Stimulated activated CD4-positive, alpha-beta T cell treated with anti-CD3 and anti-CD28 coated beads, TNF-alpha, amount 100 ng/mL, for 48 hours (primary cell): ENCODE measurements around the gene GAGE13.
"Not testable (repeated sequence)": the region's sequence is repeated elsewhere in the genome, so short reads cannot be mapped to it uniquely, and the experiment has no call there.

ENCODE experiments used
- DNase-seq, 3 donors: peaks; one replicate each; pipeline ENCODE4 v3.0.0-alpha.2; 2020; ENCODE audit warnings: low read depth in 3 of 3

GAGE13 gene, protein sequence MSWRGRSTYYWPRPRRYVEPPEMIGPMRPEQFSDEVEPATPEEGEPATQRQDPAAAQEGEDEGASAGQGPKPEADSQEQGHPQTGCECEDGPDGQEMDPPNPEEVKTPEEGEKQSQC

GRCh38 chrX:49331282-49331681, at the start of gene GAGE13:
TSS of gene GAGE13 (plus strand) at chrX:49331582. CDS start at chrX:49332738, 1,156 bp downstream.
- DNase-seq, result not testable (repeated sequence)

- DNase-seq, result no peak
Measured at GRCh38 chrX:49282647-49283011, 48.8 kb upstream of the GAGE13 start.

- no peak for DNase-seq
Measured at GRCh38 chrX:49284212-49284611, 47.2 kb upstream of the GAGE13 start.

- DNase-seq, result no peak
Measured at GRCh38 chrX:49286136-49286535, 45.2 kb upstream of the GAGE13 start.

DNA sequence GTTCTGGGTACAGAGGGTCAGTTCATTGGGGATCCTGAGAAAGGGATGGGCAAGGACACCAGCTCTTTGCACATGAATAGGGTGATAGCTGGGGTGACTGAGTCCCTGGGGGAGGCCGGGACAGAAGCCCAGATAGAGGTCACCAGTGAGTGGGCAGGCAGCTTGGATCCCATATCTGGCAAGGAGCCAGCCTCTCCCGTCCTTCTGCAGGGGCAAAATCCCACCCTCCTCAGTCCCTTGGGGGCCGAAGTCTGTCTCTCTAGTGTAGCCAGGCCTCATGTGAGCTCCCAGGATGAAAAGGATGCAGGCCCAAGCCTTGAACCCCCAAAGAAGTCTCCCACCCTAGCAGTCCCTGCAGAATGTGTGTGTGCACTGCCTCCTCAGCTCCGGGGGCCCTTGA, 44.8 kb upstream of the GAGE13 start:
- DNase-seq, result no peak

DNA sequence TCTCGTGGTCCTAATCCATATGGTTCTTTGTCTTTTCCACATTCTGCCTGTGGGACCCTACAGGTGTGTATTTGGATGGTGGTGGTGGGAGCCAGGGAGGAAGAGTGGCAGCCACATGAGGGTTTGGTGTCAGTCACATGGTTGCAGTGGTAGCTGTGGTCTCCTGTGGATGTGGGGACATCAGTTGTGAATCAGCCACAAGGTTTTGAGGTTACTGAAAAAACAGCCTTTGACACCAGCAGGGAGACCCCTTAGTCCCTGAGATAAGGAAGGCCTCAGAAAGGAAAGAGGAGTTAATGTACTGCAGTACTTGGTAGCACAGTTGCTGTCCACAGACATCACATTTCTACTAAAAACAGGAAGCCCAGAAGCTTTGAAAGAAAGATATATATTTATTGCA, 43.7 kb upstream of the GAGE13 start:
- no peak for DNase-seq

DNA sequence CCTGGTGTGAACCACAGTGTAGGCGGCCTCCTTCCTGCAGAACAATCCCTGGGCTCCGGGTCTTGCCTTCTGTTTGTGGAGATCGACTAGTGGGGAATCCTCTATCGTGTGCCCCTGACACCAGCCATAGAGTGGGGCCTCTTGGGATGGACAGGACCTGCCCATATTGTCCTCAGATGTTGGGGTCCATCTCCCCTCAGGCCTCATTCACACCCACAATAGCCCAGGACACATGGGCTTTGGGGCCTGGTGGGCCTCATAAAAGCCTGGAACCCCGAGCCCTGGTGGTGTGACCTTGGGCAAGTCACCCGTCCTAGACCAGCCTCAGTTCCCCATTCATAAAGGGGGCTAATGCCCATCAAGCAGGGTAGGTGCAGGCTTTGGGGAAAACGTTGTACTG, 41.2 kb upstream of the GAGE13 start:
- no peak for DNase-seq

DNA sequence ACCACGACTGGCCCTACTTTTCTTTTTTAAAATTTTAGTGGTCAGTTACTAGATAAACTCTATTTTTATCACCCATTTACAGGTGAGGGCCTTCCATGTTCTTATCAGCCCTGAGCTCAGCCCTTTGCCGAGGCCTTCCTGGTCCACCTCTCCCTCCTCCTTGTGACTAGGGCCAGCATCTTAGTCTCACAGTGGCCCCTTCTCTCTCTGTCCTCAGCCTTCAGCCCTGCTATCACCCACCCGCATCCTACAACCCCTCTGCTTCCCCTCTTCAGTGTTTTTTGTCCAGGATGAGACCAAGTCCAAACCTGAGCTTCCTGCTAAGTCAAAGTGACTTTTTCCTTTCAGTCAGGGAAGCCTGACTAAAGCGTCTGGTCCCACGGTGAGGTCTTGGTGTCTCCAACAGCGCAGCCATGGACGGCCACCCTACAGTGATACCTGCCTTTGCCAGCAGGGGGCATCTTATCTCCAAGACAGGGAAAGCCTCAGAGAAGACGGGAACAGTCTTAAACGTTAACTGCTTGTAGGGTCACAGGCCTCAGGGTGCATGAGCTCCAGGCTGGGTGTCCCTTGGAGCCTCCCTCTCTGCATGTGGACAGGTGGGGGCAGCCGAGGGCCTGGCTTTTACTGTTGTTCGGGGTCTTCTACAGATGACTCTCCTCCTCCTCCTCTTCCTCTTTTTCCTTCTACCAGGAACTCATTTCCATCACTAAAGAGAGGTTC, 39.6 kb upstream of the GAGE13 start:
- DNase-seq, result peak; percentile 44 to 77 (median 52)

GRCh38 chrX:49292400-49293362, 38.7 kb upstream of the GAGE13 start:
- no peak for DNase-seq

DNA sequence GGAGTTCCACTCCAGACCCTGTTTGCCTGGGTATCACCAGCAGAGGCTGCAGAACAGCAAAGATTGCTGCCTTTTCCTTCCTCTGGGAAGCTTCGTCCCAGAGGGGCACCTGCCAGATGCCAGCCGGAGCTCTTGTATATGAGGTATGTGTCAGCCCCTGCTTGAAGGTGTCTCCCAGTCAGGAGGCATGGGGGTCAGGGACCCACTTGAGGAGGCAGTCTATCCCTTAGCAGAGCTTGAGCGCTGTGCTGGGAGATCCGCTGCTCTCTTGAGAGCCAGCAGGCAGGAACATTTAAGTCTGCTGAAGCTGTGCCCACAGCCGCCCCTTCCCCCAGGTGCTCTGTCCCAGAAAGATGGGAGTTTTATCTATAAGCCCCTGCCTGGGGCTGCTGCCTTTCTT, 32.1 kb upstream of the GAGE13 start:
- DNase-seq, result not testable (repeated sequence)

DNA sequence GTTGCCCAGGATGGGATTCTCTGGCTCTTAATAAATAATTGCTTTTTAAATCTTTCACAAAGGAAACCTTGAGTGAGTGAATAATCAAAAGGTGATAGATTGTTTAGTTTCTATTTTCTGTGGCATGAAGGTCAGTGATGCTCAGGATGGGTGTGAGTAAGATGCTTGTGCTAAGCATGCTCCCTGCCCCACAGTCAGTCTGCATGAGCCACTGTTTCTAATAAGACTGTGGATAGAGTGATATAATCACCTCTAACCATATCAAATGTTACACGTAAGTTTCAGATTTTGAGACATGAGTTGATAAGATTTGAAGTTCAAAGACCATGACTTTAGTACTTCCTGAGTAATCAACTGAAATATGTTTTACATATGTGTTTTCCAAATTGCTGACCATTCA, 30.7 kb upstream of the GAGE13 start:
- DNase-seq, result no peak

- DNase-seq, result no peak
Measured at GRCh38 chrX:49303346-49303745, 28.0 kb upstream of the GAGE13 start, which contains the start of gene GAGE10. TSS of gene GAGE10 (plus strand) at chrX:49303646. CDS start at chrX:49304860, 1,214 bp downstream.

GRCh38 chrX:49307775-49308174, 23.6 kb upstream of the GAGE13 start:
- not testable (repeated sequence) for DNase-seq

DNA sequence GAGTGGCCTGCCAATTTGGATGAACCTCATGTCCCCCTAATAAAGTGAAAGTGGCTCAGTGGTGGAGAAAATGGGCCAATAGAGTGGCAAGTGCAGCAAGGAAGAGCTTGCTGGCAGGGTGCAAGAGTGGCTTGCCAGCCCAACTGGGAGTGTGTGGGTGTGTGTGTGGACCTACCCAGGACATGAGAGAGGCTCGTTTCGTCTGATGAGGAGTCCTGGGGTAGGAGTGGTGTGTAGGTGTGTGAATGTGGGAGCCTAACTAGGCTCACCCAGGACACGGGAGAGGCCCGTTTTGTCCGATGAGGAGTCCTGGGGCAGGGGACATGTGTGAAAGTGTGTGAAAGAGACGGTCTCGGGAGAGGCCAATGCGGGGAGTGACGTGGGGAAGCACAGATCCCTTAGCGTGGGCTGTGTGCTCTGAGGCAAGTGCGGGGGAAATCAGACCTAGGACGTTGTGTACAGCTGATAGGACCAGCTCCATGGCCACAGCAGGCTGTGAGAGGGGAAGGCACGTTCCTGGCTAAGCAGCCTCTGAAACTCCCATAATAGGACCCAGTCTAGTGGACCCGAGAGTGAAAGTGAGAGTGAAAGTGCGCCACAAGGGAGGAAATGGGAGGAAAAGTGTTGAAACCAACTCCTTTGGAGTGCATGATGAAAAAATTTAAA, 22.6 kb upstream of the GAGE13 start:
- no peak for DNase-seq

GRCh38 chrX:49309401-49309981, 21.9 kb upstream of the GAGE13 start:
- no peak for DNase-seq

DNA sequence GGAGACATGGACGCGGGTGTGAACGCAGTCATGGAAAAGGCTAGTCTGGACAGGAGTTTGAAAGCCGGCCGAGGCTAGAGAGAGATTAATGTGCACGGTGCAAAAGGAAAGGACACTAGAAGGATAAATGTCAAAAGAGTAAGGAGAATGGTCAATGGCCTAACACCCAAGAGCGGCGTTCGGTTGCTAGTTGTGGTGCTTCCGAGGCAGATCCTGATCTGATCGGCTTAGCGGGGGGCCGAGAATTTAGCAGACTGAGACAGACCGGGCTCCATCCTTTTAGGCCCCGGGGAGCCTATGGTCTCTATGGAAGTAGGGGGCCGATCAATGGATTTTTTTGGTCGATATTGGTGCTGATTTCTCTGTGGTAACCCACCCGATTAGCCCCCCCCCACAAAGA, 21.0 kb upstream of the GAGE13 start:
- DNase-seq, result no peak

DNA sequence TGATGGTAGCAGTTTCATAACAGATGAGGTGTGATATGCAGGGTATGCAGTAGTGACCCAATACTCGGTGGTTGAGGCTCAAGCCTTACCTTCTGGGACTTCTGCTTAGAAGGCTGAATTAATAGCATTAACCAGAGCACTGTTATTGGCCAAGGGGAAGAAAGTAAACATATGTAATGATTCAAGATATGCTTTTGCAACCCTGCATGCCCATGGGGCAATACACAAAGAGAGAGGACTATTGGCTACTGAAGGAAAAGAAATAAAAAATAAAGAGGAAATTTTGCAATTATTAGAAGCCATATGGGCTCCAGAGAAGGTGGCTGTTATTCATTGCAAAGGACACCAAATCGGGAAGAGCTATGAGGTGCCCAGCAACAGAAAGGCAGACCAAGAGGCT, 19.2 kb upstream of the GAGE13 start:
- no peak for DNase-seq

GRCh38 chrX:49316085-49316484, 15.3 kb upstream of the GAGE13 start:
- DNase-seq, result no peak

GRCh38 chrX:49321737-49322136, 9.6 kb upstream of the GAGE13 start, which contains the start of gene GAGE12J:
TSS of gene GAGE12J (plus strand) at chrX:49322037. CDS start at chrX:49323194, 1,157 bp downstream.
- DNase-seq, result not testable (repeated sequence)

- DNase-seq, result not testable (repeated sequence)
Measured at GRCh38 chrX:49322266-49322665, 9.1 kb upstream of the GAGE13 start.

DNA sequence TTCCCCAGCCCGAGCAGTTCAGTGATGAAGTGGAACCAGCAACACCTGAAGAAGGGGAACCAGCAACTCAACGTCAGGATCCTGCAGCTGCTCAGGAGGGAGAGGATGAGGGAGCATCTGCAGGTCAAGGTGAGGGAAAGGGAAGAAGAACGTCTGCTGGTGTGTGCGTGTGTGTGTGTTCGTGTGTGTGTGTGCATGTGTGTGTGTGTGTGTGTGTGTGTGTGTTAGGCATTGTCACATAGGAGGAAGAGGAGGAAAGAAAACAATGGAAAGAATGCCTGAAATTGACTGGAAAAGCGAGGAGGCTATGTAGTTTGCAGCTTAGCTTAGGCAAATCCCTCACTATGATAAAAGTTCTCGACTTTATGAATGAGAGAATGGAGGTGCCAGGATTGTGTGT, 7.6 kb upstream of the GAGE13 start:
- not testable (repeated sequence) for DNase-seq
